Calu3 (cell line): ENCODE data around the gene SHANK3. TPM values are rescaled to one million over a fixed set of nuclear protein-coding genes. Genes with fewer than 3 reads are reported as not detected.
A peak's percentile ranks its signal among the peaks of the same experiment; 100 is the strongest.

ENCODE experiments used
- BruUV-seq: library from RNA; stranded (reverse); fragments of 400-500 nt; replicated peaks from 2 replicates; lab custom pipeline; 2021; lab: Mats Ljungman, UMichigan
- CTCF ChIA-PET: fragments of 300-600 bp; sonication (Branson Sonifier 250); formaldehyde crosslinking; loops from one replicate; lab custom pipeline; 2022; ENCODE audit warnings: antibody characterized with exemption; lab: Charles Lee
- DNase-seq: peaks from one replicate; pipeline ENCODE4 v3.0.0; 2022
- H3K27ac Mint-ChIP-seq: one replicate; pipeline ENCODE4 v1.8.0; 2022; ENCODE audit warnings: mixed read lengths; ENCODE audit not compliant: unreplicated experiment
- H3K27me3 Mint-ChIP-seq: one replicate; pipeline ENCODE4 v1.8.0; 2022; ENCODE audit warnings: mixed read lengths; ENCODE audit not compliant: unreplicated experiment
- H3K36me3 Mint-ChIP-seq: one replicate; pipeline ENCODE4 v1.8.0; 2022; ENCODE audit warnings: mild to moderate bottlenecking, moderate library complexity, mixed read lengths; ENCODE audit not compliant: insufficient read depth, unreplicated experiment
- H3K4me1 Mint-ChIP-seq: one replicate; pipeline ENCODE4 v1.8.0; 2022; ENCODE audit warnings: mild to moderate bottlenecking, low read depth, mixed read lengths; ENCODE audit not compliant: unreplicated experiment
- H3K4me3 Mint-ChIP-seq: one replicate; pipeline ENCODE4 v1.8.0; 2022; ENCODE audit warnings: mild to moderate bottlenecking, low read depth, moderate library complexity, mixed read lengths; ENCODE audit not compliant: unreplicated experiment
- H3K9me3 Mint-ChIP-seq: one replicate; pipeline ENCODE4 v1.8.0; 2022; ENCODE audit warnings: low read depth, mixed read lengths; ENCODE audit not compliant: unreplicated experiment
- CTCF ChIP-seq: fragments of 200-600 bp; IDR thresholded peaks from one replicate; pipeline ENCODE4 v1.8.0; 2022; ENCODE audit warnings: antibody characterized with exemption; ENCODE audit not compliant: unreplicated experiment
- intact Hi-C: fragments of 100-400 bp; cut with micrococcal nuclease; formaldehyde crosslinking; loops from one replicate; pipeline ENCODE4 v1.10.0; 2022; ENCODE audit not compliant: unreplicated experiment
- total RNA-seq: library from RNA; stranded (reverse); gene quantifications from 2 replicates; pipeline ENCODE4 v1.2.3, GENCODE V29; 2022

The SHANK3 gene
- total RNA-seq, 1 experiment from 2014 or later, result 2.1 TPM

DNA sequence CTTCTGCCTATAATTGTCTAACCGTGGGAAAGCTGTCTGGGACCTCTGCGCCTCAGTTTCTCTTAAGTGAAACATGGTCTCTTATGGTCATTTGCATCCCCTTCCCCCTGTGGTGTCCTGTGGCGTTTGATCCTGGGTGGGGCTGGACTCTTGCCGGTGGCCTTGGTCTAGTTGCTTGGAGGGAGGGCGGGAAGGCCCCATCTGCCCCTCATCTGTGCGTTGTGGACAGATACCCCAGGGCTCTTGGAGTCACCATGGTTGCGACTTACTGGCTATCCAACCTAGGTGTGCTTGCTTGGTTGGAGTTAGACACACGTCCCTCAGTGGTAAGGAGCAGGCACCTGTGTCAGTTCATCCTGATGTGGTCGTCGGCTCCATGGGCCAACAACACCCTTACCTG is 15.2 kb downstream of the SHANK3 start:
- BruUV-seq, result no TSS peak
- TF ChIP-seq CTCF, result no peak
- intact Hi-C loops, result no loop called here
- H3K9me3 Mint-ChIP-seq, result no peaks in the 10 kb centered on the region
- H3K27me3 Mint-ChIP-seq, result peaks cover 52% of the 10 kb centered on the region
- H3K4me1 Mint-ChIP-seq, result no peaks in the 10 kb centered on the region
- no peaks in the 10 kb centered on the region for H3K36me3 Mint-ChIP-seq
- CTCF ChIA-PET, result no interaction called here
- H3K4me3 Mint-ChIP-seq, result no peak overlapping the region
- no peak overlapping the region for H3K27ac Mint-ChIP-seq
- DNase-seq, result no peak

DNA sequence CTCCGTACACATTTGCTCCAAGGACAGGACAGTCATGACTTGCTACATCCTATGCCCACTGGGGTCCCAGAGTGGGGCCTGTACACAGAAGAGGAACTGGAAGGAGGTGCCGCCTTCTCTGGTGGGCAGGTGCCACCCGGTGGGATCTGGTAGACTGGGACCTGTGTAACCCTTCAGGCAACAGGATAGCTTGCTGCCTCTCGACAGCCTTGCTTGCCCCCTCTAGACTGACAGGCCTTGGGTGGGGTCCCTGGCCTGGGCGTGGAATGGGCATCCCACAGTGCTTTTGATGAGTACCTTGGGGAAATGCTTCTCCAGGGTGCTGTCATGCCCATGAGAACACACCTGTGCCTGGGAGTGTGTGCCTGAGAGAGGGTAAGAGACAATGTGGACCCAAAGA is 15.8 kb downstream of the SHANK3 start:
- peaks cover 56% of the 10 kb centered on the region for H3K27me3 Mint-ChIP-seq
- no peak overlapping the region for H3K27ac Mint-ChIP-seq
- CTCF ChIA-PET, result no interaction called here
- no peaks in the 10 kb centered on the region for H3K36me3 Mint-ChIP-seq
- no peak for TF ChIP-seq CTCF
- intact Hi-C loops, result no loop called here
- H3K9me3 Mint-ChIP-seq, result no peaks in the 10 kb centered on the region
- H3K4me1 Mint-ChIP-seq, result no peaks in the 10 kb centered on the region
- BruUV-seq, result no TSS peak
- no peak overlapping the region for H3K4me3 Mint-ChIP-seq
- DNase-seq, result no peak

- H3K27ac Mint-ChIP-seq, result no peak overlapping the region
- H3K9me3 Mint-ChIP-seq, result no peaks in the 10 kb centered on the region
- no TSS peak for BruUV-seq
- H3K4me1 Mint-ChIP-seq, result no peaks in the 10 kb centered on the region
- CTCF ChIA-PET, result no interaction called here
- peak; percentile 44 for TF ChIP-seq CTCF
- H3K4me3 Mint-ChIP-seq, result no peak overlapping the region
- intact Hi-C loops, result loop anchor here (5.0 kb wide), 1 partner anchor 69 kb away; no protein-coding TSS in a partner anchor
- peaks cover 65% of the 10 kb centered on the region for H3K27me3 Mint-ChIP-seq
- no peaks in the 10 kb centered on the region for H3K36me3 Mint-ChIP-seq
- DNase-seq, result peak; percentile 47
Measured at GRCh38 chr22:50691521-50691920, 18.9 kb downstream of the SHANK3 start.

DNA sequence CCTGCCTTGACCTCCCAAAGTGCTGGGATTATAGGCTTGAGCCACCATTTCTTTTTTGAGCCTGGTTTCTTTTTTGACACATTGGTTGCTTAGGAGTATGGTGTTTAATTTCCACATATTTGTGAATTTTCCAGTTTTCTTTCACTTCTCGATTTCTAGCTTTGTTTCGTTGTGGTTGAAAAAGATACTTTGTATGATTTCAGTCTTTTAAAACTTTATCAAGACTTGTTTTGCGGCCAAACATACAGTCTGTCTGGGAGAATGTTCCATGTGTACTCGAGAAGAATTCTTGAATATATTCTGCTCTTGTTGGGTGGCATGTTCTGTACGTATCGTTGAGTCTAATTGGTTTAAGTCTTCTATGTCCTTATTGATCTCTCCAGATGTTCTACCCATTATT is 20.8 kb downstream of the SHANK3 start:
- CTCF ChIA-PET, result no interaction called here
- peaks cover 62% of the 10 kb centered on the region for H3K27me3 Mint-ChIP-seq
- intact Hi-C loops, result loop anchor here (5.0 kb wide), 1 partner anchor 71 kb away; no protein-coding TSS in a partner anchor
- TF ChIP-seq CTCF, result no peak
- no peak overlapping the region for H3K27ac Mint-ChIP-seq
- H3K4me3 Mint-ChIP-seq, result no peak overlapping the region
- DNase-seq, result no peak
- no TSS peak for BruUV-seq
- H3K36me3 Mint-ChIP-seq, result no peaks in the 10 kb centered on the region
- H3K9me3 Mint-ChIP-seq, result no peaks in the 10 kb centered on the region
- no peaks in the 10 kb centered on the region for H3K4me1 Mint-ChIP-seq
